ENCODE results near the gene HYCC1.
"Not testable (repeated sequence)": the region's sequence is repeated elsewhere in the genome, so short reads cannot be mapped to it uniquely, and the experiment has no call there.

HYCC1 gene

DNA sequence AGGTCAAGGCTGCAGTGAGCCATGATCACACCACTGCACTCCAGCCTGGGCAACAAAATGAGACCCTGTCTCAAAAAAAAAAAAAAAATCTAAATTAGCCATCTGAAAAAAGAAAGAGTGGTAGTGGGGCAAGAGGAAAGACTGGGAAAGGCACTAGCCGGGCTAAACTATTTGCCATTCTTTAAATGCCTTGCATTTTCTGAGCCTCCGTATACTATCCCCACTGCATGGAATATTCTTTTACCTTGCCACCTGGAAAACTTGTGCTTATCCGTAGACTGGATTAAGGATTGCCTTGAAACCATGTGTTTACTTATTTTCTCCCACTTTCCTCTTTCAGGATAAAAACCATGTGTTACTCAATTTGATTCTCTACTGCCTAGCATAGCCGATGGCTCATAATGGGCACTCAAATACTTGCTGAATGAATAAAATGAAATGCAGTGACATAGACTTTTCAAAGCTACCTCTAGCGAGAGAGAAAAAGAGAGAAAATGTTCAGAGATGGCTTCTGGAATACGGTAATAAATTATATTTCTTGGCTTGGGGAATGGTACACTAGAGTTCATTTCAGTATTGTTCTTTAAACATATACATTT is 30.6 kb downstream of the HYCC1 start:
- no peak for DNase-seq (ENCODE audit: low spot score)

DNA sequence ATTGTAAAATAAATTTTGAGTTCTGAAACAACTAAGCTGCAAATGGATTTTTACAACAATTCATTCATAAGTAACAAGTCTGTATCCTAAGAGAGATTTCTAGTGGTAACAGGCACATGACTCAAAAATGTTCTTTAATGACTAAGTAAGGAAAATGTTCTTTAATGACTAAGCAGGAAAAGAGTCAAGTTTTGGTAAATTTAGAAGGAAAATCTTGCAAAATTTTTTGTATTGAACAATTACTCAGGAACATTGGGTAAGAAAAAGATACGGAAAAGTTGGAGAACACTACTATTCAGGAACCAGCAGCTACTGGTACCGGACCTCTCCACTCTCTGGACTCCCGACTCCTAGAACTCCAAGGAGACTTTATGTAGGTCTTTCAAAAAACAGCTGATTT is 33.5 kb downstream of the HYCC1 start:
- peak; percentile 64 for DNase-seq (ENCODE audit: low spot score)

DNA sequence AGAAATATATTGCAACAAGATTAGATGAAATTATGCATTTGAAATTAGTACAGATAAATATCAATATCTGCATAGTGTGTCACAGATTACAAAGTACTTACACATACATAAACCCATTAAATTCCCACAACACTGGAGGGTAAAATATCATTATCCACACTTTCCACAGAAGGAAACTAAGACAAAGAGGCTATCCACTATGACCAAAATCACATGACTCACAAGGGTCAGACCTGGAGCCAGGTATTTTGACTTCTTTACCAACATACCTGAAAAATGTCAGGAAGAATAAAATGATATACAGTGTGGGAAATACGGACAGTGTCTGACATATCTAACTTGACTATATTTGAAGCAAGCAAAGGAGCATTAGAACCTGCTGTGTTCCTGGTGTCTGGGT is 34.1 kb downstream of the HYCC1 start:
- no peak for DNase-seq (ENCODE audit: low spot score)

DNA sequence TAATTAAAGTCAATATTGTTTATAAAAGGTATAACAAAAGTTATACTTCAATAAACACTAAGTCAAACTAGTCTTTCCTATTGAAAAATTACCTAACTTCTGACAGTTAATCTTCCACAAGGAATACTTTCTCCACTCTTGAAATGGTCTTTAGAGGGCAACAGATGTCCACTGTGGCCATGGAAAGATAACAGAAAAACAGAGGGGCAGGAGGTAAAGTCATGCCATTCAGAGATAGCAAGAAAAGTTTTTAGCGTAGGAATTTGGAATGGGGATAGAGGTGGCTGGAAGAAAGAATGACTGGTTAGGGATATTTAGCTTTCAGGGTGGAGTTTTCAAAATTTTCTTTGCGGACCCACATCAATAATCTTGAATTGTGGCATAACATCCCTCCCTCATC is 34.7 kb downstream of the HYCC1 start:
- no peak for DNase-seq (ENCODE audit: low spot score)

DNA sequence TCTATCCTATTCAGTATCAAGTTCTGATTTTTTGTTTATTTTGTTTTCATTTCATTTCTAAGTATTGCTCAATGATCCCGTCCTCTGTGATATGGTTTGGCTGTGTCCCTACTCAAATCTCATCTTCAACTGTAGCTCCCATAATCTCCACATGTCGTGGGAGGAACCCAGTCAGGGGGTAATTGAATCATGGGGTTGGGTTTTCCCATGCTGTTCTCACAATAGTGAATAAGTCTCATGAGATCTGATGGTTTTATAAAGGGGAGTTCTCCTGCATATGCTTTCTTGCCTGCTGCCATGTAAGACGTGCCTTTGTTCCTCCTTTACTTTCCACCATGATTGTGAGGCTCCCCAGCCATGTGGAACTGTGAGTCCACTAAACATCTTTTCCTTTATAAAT is 39.3 kb downstream of the HYCC1 start:
- DNase-seq (ENCODE audit: low spot score): not testable (repeated sequence)

DNA sequence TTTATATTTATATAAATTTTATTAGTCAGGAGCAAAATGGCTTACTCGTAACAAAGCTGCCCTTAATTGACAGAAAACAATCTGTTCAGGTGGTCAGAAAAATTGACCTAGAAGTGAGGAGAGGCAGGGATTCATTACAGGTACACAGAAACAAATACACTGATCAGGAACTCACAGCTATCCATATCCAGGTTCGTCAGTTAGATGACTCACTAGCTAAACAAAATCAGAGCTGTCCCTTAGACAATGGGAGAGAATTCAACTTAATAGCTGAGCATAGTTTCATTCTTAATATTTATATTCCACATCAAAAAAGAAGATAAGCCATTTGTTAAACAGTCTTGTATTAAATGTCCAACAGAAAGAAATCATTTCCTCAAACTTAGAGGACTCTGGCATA is 41.7 kb downstream of the HYCC1 start:
- no peak for DNase-seq (ENCODE audit: low spot score)

DNA sequence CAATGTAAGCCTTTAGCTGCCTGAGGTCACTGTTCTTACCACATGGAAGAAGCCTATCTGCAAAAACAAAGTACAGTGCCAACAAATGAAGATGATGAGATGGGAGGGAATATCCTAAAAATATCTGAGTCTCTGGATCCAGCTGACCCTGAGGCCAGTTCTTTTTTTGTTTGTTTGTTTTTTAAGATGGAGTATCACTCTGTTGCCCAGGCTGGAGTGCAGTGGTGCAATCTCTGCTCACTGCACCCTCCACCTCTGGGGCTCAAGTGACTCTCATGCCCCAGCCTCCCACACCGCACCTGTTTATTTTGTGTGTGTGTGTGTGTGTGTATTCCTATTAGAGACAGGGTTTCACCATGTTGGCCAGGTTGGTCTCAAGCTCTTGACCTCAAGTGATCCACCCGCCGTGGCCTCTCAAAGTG is 44.9 kb downstream of the HYCC1 start:
- no peak for DNase-seq (ENCODE audit: low spot score)
